Measurements from ENCODE around the gene ADORA1.

DNA sequence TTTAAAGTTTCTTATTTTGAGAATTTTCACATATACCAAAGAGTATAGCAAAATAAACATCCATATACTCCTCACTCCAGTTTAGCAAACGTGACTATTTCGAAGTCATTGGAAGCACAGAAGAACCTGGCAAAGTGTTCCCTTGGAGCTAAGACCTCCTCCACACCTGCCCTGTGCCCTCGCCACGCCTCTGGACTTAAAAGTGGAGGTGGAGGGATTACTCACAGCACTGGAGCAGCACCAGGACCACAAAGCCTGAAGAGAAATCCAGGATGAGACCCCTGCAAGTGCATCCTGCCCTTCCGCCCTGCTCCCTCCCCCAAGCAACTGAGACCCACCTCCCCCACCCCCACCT is 58.5 kb downstream of the ADORA1 start:
- TF ChIP-seq, protein P1, sequence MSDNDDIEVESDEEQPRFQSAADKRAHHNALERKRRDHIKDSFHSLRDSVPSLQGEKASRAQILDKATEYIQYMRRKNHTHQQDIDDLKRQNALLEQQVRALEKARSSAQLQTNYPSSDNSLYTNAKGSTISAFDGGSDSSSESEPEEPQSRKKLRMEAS (IDR thresholded peaks at IDR 0.05) = no peak
- TF ChIP-seq, protein P2, sequence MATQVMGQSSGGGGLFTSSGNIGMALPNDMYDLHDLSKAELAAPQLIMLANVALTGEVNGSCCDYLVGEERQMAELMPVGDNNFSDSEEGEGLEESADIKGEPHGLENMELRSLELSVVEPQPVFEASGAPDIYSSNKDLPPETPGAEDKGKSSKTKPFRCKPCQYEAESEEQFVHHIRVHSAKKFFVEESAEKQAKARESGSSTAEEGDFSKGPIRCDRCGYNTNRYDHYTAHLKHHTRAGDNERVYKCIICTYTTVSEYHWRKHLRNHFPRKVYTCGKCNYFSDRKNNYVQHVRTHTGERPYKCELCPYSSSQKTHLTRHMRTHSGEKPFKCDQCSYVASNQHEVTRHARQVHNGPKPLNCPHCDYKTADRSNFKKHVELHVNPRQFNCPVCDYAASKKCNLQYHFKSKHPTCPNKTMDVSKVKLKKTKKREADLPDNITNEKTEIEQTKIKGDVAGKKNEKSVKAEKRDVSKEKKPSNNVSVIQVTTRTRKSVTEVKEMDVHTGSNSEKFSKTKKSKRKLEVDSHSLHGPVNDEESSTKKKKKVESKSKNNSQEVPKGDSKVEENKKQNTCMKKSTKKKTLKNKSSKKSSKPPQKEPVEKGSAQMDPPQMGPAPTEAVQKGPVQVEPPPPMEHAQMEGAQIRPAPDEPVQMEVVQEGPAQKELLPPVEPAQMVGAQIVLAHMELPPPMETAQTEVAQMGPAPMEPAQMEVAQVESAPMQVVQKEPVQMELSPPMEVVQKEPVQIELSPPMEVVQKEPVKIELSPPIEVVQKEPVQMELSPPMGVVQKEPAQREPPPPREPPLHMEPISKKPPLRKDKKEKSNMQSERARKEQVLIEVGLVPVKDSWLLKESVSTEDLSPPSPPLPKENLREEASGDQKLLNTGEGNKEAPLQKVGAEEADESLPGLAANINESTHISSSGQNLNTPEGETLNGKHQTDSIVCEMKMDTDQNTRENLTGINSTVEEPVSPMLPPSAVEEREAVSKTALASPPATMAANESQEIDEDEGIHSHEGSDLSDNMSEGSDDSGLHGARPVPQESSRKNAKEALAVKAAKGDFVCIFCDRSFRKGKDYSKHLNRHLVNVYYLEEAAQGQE (IDR thresholded peaks at IDR 0.05) = no peak
